ENCODE results near the gene C10orf90. TPM values are rescaled to one million over a fixed set of nuclear protein-coding genes. Genes with fewer than 3 reads are reported as not detected.

The C10orf90 gene
- total RNA-seq, 4 donors from 2014 or later, result 0.26 TPM; not detected in 3

DNA sequence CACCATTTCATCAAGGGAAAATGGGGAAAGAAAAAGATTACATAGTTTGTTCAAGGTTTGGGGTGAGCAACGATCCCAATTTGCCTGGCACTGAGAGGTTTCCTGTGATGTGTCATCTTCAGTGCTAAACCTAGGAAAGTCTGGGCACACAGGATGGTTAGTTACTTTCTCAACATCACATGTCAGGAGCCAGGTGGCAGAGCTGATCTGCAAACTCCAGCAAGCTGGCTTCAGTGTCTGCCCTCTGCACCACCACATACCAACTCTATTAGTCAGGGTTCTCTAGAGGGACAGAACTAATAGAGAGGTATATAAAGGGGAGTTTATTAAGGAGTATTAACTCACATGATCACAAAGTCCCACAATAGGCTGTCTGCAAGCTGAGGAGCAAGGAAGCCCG lies 293.5 kb downstream of the C10orf90 start:
- H3K4me1 ChIP-seq, result no peaks in the 10 kb centered on the region
- TF ChIP-seq, protein P1, sequence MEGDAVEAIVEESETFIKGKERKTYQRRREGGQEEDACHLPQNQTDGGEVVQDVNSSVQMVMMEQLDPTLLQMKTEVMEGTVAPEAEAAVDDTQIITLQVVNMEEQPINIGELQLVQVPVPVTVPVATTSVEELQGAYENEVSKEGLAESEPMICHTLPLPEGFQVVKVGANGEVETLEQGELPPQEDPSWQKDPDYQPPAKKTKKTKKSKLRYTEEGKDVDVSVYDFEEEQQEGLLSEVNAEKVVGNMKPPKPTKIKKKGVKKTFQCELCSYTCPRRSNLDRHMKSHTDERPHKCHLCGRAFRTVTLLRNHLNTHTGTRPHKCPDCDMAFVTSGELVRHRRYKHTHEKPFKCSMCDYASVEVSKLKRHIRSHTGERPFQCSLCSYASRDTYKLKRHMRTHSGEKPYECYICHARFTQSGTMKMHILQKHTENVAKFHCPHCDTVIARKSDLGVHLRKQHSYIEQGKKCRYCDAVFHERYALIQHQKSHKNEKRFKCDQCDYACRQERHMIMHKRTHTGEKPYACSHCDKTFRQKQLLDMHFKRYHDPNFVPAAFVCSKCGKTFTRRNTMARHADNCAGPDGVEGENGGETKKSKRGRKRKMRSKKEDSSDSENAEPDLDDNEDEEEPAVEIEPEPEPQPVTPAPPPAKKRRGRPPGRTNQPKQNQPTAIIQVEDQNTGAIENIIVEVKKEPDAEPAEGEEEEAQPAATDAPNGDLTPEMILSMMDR (IDR thresholded peaks at IDR 0.05), result no peak
- TF ChIP-seq POLR2A (IDR thresholded peaks at IDR 0.05), result no peak
- intact Hi-C loops (cut with DNase I), result no loop called here
- H3K36me3 ChIP-seq, result no peaks in the 10 kb centered on the region
- no peaks in the 10 kb centered on the region for H3K27me3 ChIP-seq
- no peaks in the 10 kb centered on the region for H3K9me3 ChIP-seq
- no peak for DNase-seq
- 59 to 88% methylated on average over 2 of the region's 2 CpGs for WGBS, 2 donors
- no peak overlapping the region for H3K27ac ChIP-seq
- no peak overlapping the region for H3K4me3 ChIP-seq

DNA sequence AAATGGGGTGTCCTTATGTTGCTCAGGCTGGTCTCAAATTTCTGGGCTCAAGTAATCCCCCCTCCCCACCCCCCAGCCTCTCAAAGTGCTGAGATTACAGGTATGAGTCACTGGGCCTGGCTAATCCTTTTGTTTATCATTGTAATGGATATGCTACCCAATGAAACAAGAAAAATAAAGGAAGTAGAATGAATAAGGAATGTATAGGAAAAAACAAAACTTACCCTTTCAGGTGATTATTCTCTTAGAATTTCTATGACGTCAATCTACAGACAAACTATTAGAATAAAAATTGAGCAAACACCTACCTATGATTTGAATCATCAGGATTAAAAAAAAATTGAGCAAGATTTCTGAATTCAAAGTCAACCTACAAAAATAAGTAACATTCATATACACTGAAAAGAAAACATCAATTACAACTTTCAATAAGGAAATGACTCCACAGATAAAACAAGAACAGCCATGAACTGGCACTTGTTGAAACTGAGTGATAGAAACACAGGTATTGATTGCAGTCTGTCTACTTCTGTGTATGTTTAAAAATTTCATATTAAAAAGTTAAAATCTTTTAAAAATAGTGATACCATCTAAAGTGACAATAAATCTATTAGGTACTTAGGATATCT lies 294.5 kb downstream of the C10orf90 start:
- Histone ChIP-seq H3K36me3 (no peaks in the 10 kb centered on the region), H3K27me3 (no peaks in the 10 kb centered on the region), H3K4me3 (no peak overlapping the region), H3K9me3 (no peaks in the 10 kb centered on the region), H3K4me1 (no peaks in the 10 kb centered on the region), H3K27ac (no peak overlapping the region)
- intact Hi-C loops (cut with DNase I), result no loop called here
- no peak for DNase-seq
- WGBS, 2 donors, result 25 to 64% methylated on average over 1 of the region's 1 CpG
- TF ChIP-seq, protein P1 (IDR thresholded peaks at IDR 0.05), result no peak
- no peak for TF ChIP-seq POLR2A (IDR thresholded peaks at IDR 0.05)

DNA sequence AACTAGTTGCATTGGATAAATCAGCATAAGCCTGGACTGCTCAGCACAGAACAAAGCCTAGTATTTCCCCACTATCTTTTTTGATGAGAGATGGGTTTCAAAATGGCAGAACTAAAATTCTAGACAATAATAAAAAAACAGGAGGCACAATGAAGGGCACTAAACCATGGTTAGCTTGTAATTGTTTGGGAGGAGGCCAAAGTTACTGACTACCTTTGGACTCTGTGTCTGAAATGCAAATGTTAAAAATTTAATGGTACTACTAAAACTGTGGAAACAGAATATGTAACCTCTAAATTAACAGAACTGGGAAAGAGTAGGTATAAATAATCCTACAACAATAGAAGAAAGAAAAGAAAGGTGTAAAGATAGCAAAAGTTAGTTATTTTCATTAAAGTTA lies 295.2 kb downstream of the C10orf90 start:
- H3K36me3 ChIP-seq, result no peaks in the 10 kb centered on the region
- H3K4me3 ChIP-seq, result no peak overlapping the region
- no peak for TF ChIP-seq POLR2A (IDR thresholded peaks at IDR 0.05)
- TF ChIP-seq, protein P1 (IDR thresholded peaks at IDR 0.05), result no peak
- H3K27ac ChIP-seq, result no peak overlapping the region
- no peak for DNase-seq
- no peaks in the 10 kb centered on the region for H3K9me3 ChIP-seq
- intact Hi-C loops (cut with DNase I), result no loop called here
- no peaks in the 10 kb centered on the region for H3K4me1 ChIP-seq
- H3K27me3 ChIP-seq, result no peaks in the 10 kb centered on the region

Other genes starting within 250 kb of the C10orf90 start
- gene DOCK1, start 234.7 kb upstream of the C10orf90 start, total RNA-seq, result 10 to 100 TPM; 31.8 to 83.4 (median 49.8) TPM

Measured in esophagus squamous epithelium (tissue), 5 donors.